Stimulated activated CD4-positive, alpha-beta T cell treated with anti-CD3 and anti-CD28 coated beads, Interleukin-2, amount 100 ng/mL, for 24 hours (primary cell): ENCODE data around the gene HLF.

Source experiments
- DNase-seq, 2 donors: peaks; one replicate each; pipeline ENCODE4 v3.0.0-alpha.2; 2020

Gene HLF

DNA sequence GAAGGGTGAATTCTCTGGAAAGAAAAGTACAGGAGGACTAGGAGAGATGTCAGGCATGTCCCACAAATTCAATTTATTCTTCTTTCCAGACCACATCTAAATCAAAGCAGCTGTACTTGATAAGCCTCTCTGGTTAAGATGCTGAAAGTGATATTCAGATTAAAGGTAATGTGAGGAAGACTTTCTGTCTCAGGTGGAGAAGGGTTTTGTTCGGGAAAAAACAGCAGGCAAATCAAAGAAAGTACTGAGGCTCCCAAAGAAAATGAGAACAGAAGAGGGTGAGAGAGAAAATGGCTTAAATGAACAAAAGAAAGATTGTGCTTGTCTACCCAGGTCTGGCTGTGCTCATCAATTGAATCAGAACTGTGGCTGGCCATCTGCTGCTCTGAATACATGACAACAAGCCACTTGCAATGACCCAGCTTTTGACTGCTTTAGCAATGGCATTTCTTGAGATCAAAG, 101.3 kb downstream of the HLF start:
- no peak for DNase-seq

DNA sequence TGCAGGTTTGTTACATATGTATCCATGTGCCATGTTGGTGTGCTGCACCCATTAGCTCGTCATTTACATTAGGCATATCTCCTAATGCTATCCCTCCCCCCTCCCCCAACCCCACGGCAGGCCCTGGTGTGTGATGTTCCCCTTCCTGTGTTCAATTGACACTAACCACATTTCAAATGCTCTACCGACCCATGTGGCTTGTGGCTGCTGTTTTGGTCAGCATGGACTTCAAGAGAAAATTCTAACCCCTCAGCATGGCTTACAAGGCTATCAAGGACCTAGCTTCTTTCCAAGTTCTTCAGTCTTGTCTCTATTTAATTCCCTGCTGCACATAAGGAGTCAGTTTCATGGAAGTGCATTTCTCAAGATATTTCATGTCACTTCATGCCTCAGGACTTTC, 103.9 kb downstream of the HLF start:
- DNase-seq, result no peak
